ENCODE results near the gene RIMBP2.

- TF ChIP-seq SP7 (tag by site-specific recombination; IDR thresholded peaks at IDR 0.05) (no peak), ZNF658 (tag by site-specific recombination; IDR thresholded peaks at IDR 0.05) (no peak), ZNF274 (IDR thresholded peaks at IDR 0.05; ENCODE audit: low read length) (no peak), ZNF274 (tag by site-specific recombination; IDR thresholded peaks at IDR 0.05; ENCODE audit: borderline replicate concordance) (no peak), ZNF140 (tag by site-specific recombination; IDR thresholded peaks at IDR 0.05) (no peak), MYNN (tag by site-specific recombination; IDR thresholded peaks at IDR 0.05; ENCODE audit: borderline replicate concordance) (no peak), REST (tag by site-specific recombination; IDR thresholded peaks at IDR 0.05) (no peak), OVOL3 (tag by site-specific recombination; IDR thresholded peaks at IDR 0.05) (no peak), SP2 (tag by site-specific recombination; IDR thresholded peaks at IDR 0.05) (no peak), ZNF792 (tag by site-specific recombination; IDR thresholded peaks at IDR 0.05) (no peak), ZNF629 (tag by site-specific recombination; IDR thresholded peaks at IDR 0.05) (no peak), HOXC10 (CRISPR knock-in tag; IDR thresholded peaks at IDR 0.05) (no peak), ZNF610 (tag by site-specific recombination; IDR thresholded peaks at IDR 0.05; ENCODE audit: borderline replicate concordance) (no peak), ZSCAN4 (tag by site-specific recombination; IDR thresholded peaks at IDR 0.05) (no peak)
- TF ChIP-seq, protein P1, sequence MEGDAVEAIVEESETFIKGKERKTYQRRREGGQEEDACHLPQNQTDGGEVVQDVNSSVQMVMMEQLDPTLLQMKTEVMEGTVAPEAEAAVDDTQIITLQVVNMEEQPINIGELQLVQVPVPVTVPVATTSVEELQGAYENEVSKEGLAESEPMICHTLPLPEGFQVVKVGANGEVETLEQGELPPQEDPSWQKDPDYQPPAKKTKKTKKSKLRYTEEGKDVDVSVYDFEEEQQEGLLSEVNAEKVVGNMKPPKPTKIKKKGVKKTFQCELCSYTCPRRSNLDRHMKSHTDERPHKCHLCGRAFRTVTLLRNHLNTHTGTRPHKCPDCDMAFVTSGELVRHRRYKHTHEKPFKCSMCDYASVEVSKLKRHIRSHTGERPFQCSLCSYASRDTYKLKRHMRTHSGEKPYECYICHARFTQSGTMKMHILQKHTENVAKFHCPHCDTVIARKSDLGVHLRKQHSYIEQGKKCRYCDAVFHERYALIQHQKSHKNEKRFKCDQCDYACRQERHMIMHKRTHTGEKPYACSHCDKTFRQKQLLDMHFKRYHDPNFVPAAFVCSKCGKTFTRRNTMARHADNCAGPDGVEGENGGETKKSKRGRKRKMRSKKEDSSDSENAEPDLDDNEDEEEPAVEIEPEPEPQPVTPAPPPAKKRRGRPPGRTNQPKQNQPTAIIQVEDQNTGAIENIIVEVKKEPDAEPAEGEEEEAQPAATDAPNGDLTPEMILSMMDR (tag by site-specific recombination; IDR thresholded peaks at IDR 0.05), result no peak
These were observed 103.0 kb downstream of the RIMBP2 start for GRCh38 chr12:130613131-130613530.

All from HEK293 (cell line).